Breast epithelium (tissue), 3 donors: ENCODE results near the gene ATXN7L1.

Experiments
- POLR2A ChIP-seq: fragments of 450-650 bp; IDR thresholded peaks from one replicate; pipeline ENCODE4 v1.6.1; 2016; ENCODE audit warnings: antibody characterized with exemption, mild to moderate bottlenecking, moderate library complexity
- POLR2AphosphoS5 ChIP-seq, 3 donors: sonication (generic); formaldehyde crosslinking; IDR thresholded peaks; one replicate each; pipeline ENCODE4 v1.6.1; 2017; ENCODE audit warnings: antibody characterized with exemption in 3 of 3
- TF ChIP-seq, protein P1 (sequence below), 3 donors: fragments of 450-650 bp; IDR thresholded peaks; one replicate each; pipeline ENCODE4 v1.5.1; 2016 to 2017; ENCODE audit warnings: antibody characterized with exemption in 3 of 3, mild to moderate bottlenecking in 3 of 3, moderate library complexity in 3 of 3

GRCh38 chr7:105677817-105678573, 198.4 kb downstream of the ATXN7L1 start:
- TF ChIP-seq, protein P1, sequence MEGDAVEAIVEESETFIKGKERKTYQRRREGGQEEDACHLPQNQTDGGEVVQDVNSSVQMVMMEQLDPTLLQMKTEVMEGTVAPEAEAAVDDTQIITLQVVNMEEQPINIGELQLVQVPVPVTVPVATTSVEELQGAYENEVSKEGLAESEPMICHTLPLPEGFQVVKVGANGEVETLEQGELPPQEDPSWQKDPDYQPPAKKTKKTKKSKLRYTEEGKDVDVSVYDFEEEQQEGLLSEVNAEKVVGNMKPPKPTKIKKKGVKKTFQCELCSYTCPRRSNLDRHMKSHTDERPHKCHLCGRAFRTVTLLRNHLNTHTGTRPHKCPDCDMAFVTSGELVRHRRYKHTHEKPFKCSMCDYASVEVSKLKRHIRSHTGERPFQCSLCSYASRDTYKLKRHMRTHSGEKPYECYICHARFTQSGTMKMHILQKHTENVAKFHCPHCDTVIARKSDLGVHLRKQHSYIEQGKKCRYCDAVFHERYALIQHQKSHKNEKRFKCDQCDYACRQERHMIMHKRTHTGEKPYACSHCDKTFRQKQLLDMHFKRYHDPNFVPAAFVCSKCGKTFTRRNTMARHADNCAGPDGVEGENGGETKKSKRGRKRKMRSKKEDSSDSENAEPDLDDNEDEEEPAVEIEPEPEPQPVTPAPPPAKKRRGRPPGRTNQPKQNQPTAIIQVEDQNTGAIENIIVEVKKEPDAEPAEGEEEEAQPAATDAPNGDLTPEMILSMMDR (IDR thresholded peaks at IDR 0.05) = no peak
- TF ChIP-seq POLR2A (no peak), POLR2AphosphoS5 (IDR thresholded peaks at IDR 0.05) (no peak)
